IMR-90 (cell line): Measurements from ENCODE around the gene DDX24. TPM values are rescaled to one million over a fixed set of nuclear protein-coding genes. Genes with fewer than 3 reads are reported as not detected.

Experiments
- ATAC-seq: fragments of 200-7000 bp; cut with Tn5 transposase; 2 replicates; pipeline ENCODE4 v1.9.1; 2020; ENCODE audit warnings: low read depth, mild to moderate bottlenecking, moderate library complexity
- BruUV-seq: library from RNA; stranded (reverse); fragments of 400-500 nt; replicated peaks from 2 replicates; lab custom pipeline; 2021; lab: Mats Ljungman, UMichigan
- CTCF ChIA-PET: fragments of 300-600 bp; formaldehyde crosslinking; extraction: SDS; loops from one replicate; lab custom pipeline; 2021; ENCODE audit warnings: antibody characterized with exemption; lab: Yijun Ruan, JAX
- POLR2A ChIA-PET: fragments of 300-600 bp; sonication (Branson Sonifier 250); formaldehyde crosslinking; loops from one replicate; lab custom pipeline; 2022; ENCODE audit warnings: antibody characterized with exemption; ENCODE audit not compliant: unreplicated experiment; lab: Charles Lee
- DNase-seq: peaks from one replicate; pipeline ENCODE4 v3.0.0; 2013
- H2AFZ ChIP-seq: replicated peaks from 2 replicates; pipeline ENCODE3; 2013; ENCODE audit warnings: low read length, mild to moderate bottlenecking; ENCODE audit not compliant: poor library complexity
- H2AK5ac ChIP-seq: 2 replicates; pipeline ENCODE4 v1.6.1; 2013; ENCODE audit warnings: low read depth, low read length, inconsistent platforms
- H2AK9ac ChIP-seq: replicated peaks from 2 replicates; pipeline ENCODE3; 2013; ENCODE audit warnings: mild to moderate bottlenecking, low read depth, low read length, moderate library complexity; ENCODE audit not compliant: poor library complexity
- H2BK120ac ChIP-seq: 2 replicates; pipeline ENCODE4 v1.6.1; 2013; ENCODE audit warnings: low read depth, low read length, inconsistent platforms
- H2BK15ac ChIP-seq: 3 replicates; pipeline ENCODE4 v1.6.1; 2013; ENCODE audit warnings: low read depth, low read length, inconsistent platforms
- H2BK20ac ChIP-seq: 2 replicates; pipeline ENCODE4 v1.6.1; 2013; ENCODE audit warnings: low read depth, mild to moderate bottlenecking, inconsistent platforms, low read length, moderate library complexity
- H2BK5ac ChIP-seq: 2 replicates; pipeline ENCODE4 v1.6.1; 2013; ENCODE audit warnings: mild to moderate bottlenecking, low read depth, low read length, inconsistent platforms; ENCODE audit not compliant: poor library complexity, severe bottlenecking
- H3K14ac ChIP-seq: replicated peaks from 2 replicates; pipeline ENCODE4 v1.6.1; 2013; ENCODE audit warnings: low read depth, low read length, inconsistent platforms
- H3K18ac ChIP-seq: 2 replicates; pipeline ENCODE4 v1.6.1; 2013; ENCODE audit warnings: low read depth, low read length, control low read depth
- H3K23ac ChIP-seq: 2 replicates; pipeline ENCODE4 v1.6.1; 2013; ENCODE audit warnings: low read depth, low read length, inconsistent platforms
- H3K27ac ChIP-seq: 2 replicates; pipeline ENCODE4 v1.5.1; 2013; ENCODE audit warnings: mild to moderate bottlenecking, control low read depth, low read length; ENCODE audit not compliant: insufficient read depth
- H3K27me3 ChIP-seq: 2 replicates; pipeline ENCODE4 v1.6.1; 2013; ENCODE audit warnings: low read length; ENCODE audit not compliant: control insufficient read depth, insufficient read depth
- H3K36me3 ChIP-seq: 2 replicates; pipeline ENCODE4 v1.6.1; 2013; ENCODE audit warnings: low read length, mixed read lengths; ENCODE audit not compliant: control insufficient read depth, insufficient read depth
- H3K4ac ChIP-seq: 2 replicates; pipeline ENCODE4 v1.6.1; 2013; ENCODE audit warnings: low read depth, low read length, inconsistent platforms
- H3K4me1 ChIP-seq: 2 replicates; pipeline ENCODE4 v1.6.1; 2013; ENCODE audit warnings: low read length, mixed read lengths; ENCODE audit not compliant: control insufficient read depth, insufficient read depth
- H3K4me2 ChIP-seq: 2 replicates; pipeline ENCODE4 v1.6.1; 2013; ENCODE audit warnings: low read depth, mild to moderate bottlenecking, control low read depth, low read length, moderate library complexity
- H3K4me3 ChIP-seq: 2 replicates; pipeline ENCODE4 v1.5.1; 2013; ENCODE audit warnings: low read depth, mild to moderate bottlenecking, control low read depth, low read length, moderate library complexity; ENCODE audit not compliant: insufficient read depth
- H3K56ac ChIP-seq: 2 replicates; pipeline ENCODE4 v1.6.1; 2013; ENCODE audit warnings: low read length, inconsistent platforms; ENCODE audit not compliant: insufficient read depth; ENCODE audit errors: extremely low read depth
- H3K79me1 ChIP-seq, 2 experiments: 2 replicates each; pipeline ENCODE4 v1.6.1; 2013; ENCODE audit warnings: low read length in 2 of 2, inconsistent platforms in 1 of 2, low read depth in 1 of 2
- H3K9ac ChIP-seq: 2 replicates; pipeline ENCODE4 v1.6.1; 2013; ENCODE audit warnings: low read depth, low read length, control low read depth
- H3K9me1 ChIP-seq: 2 replicates; pipeline ENCODE4 v1.6.1; 2013; ENCODE audit warnings: low read length, inconsistent platforms; ENCODE audit not compliant: insufficient read depth
- H3K9me3 ChIP-seq: 2 replicates; pipeline ENCODE4 v1.6.1; 2013; ENCODE audit warnings: low read length; ENCODE audit not compliant: control insufficient read depth, insufficient read depth
- H4K20me1 ChIP-seq: 2 replicates; pipeline ENCODE4 v1.6.1; 2013; ENCODE audit warnings: low read length, inconsistent platforms; ENCODE audit not compliant: insufficient read depth
- H4K5ac ChIP-seq: 2 replicates; pipeline ENCODE4 v1.6.1; 2013; ENCODE audit warnings: mild to moderate bottlenecking, low read depth, low read length, control low read depth
- H4K8ac ChIP-seq, 2 experiments: 2 replicates each; pipeline ENCODE4 v1.6.1; 2013; ENCODE audit warnings: low read depth in 2 of 2, low read length in 2 of 2, control low read depth in 1 of 2, inconsistent platforms in 1 of 2
- H4K91ac ChIP-seq: 2 replicates; pipeline ENCODE4 v1.6.1; 2013; ENCODE audit warnings: low read depth, low read length, inconsistent platforms; ENCODE audit not compliant: insufficient read depth
- BHLHE40 ChIP-seq: fragments of 150-350 bp; IDR thresholded peaks from 2 replicates; pipeline ENCODE4 v1.6.1; 2016; ENCODE audit warnings: mild to moderate bottlenecking, low read depth, low read length
- ELK1 ChIP-seq: fragments of 150-350 bp; IDR thresholded peaks from 2 replicates; pipeline ENCODE4 v1.6.1; 2016; ENCODE audit warnings: low read depth, mild to moderate bottlenecking, low read length, moderate library complexity, borderline replicate concordance
- MAFK ChIP-seq: IDR thresholded peaks from 2 replicates; pipeline ENCODE4 v1.6.1; 2012; ENCODE audit warnings: low read depth, low read length, improper control_type of control experiment
- MXI1 ChIP-seq: IDR thresholded peaks from 2 replicates; pipeline ENCODE4 v1.6.1; 2012; ENCODE audit warnings: low read depth, mild to moderate bottlenecking, low read length, moderate library complexity, borderline replicate concordance
- POLR2A ChIP-seq: IDR thresholded peaks from 2 replicates; pipeline ENCODE4 v1.6.1; 2012; ENCODE audit warnings: mild to moderate bottlenecking, low read depth, low read length
- RAD21 ChIP-seq: IDR thresholded peaks from 2 replicates; pipeline ENCODE4 v1.6.1; 2012; ENCODE audit warnings: low read length, improper control_type of control experiment
- SMC3 ChIP-seq: fragments of 150-350 bp; IDR thresholded peaks from 2 replicates; pipeline ENCODE4 v1.6.1; 2016; ENCODE audit warnings: low read depth, mild to moderate bottlenecking, antibody characterized with exemption, low read length, moderate library complexity
- USF2 ChIP-seq: fragments of 150-350 bp; IDR thresholded peaks from 2 replicates; pipeline ENCODE4 v1.6.1; 2017; ENCODE audit warnings: mild to moderate bottlenecking, antibody characterized with exemption, low read length, low read depth
- WGBS, 2 experiments: methylation state at CpG; one replicate each; pipeline versions ENCODE4 v1.1.5 to v1.1.7; 2013; ENCODE audit warnings: missing lambda C conversion rate in 2 of 2; ENCODE audit not compliant: insufficient read length in 1 of 2; ENCODE audit errors: extremely low coverage in 2 of 2; 5-methylcytosine and 5-hydroxymethylcytosine counted together
- dilution Hi-C: fragments of 300-500 bp; cut with HindIII; formaldehyde crosslinking; loops from one replicate; pipeline ENCODE4 v1.14.3; 2018; ENCODE audit warnings: low sequenced_read_pairs; ENCODE audit not compliant: unreplicated experiment
- in situ Hi-C: fragments of 300-500 bp; cut with MboI; formaldehyde crosslinking; loops from 3 replicates; pipeline ENCODE4 v1.14.3; 2019; ENCODE audit warnings: low sequenced_read_pairs, inconsistent platforms, mixed read lengths
- intact Hi-C: fragments of 100-400 bp; cut with micrococcal nuclease; formaldehyde crosslinking; loops from 2 replicates; pipeline ENCODE4 v1.10.0; 2022
- polyA plus RNA-seq, 3 experiments: library from polyadenylated mRNA; depleted of rRNA; stranded (reverse); fragments of >200 nt; gene quantifications; 2 replicates each; pipeline ENCODE4 v1.2.3, GENCODE V29; 2012; ENCODE audit warnings: low replicate concordance in 1 of 3
- total RNA-seq: library from RNA; depleted of rRNA; stranded (reverse); fragments of >200 nt; gene quantifications from 2 replicates; pipeline ENCODE4 v1.2.3, GENCODE V29; 2012

DDX24 gene
- total and polyA plus RNA-seq, 2 of the 4 experiments (the other 2 are of a cell fraction) = 134 to 155 TPM

GRCh38 chr14:94000267-94000666 lies 80.7 kb downstream of the DDX24 start:
- Histone ChIP-seq H3K4me2 (no peak overlapping the region), H4K20me1 (no peaks in the 10 kb centered on the region), H3K18ac (no peak overlapping the region), H2BK15ac (no peak overlapping the region), H3K27ac (no peak overlapping the region), H4K8ac (no peak overlapping the region), H3K9me1 (no peaks in the 10 kb centered on the region; the same call in 1 of the 2 replicates), H3K4me1 (peaks cover 5% of the 10 kb centered on the region; the same call in 1 of the 2 replicates), H3K27me3 (peaks cover 25% of the 10 kb centered on the region), H2BK5ac (no peak overlapping the region), H2AK5ac (no peak overlapping the region), H4K91ac (no peak overlapping the region), H3K9ac (no peak overlapping the region), H4K5ac (no peak overlapping the region), H3K14ac (no peak overlapping the region), H3K23ac (no peak overlapping the region), H3K4me3 (no peak overlapping the region), H3K36me3 (no peaks in the 10 kb centered on the region), H3K9me3 (no peaks in the 10 kb centered on the region), H2BK120ac (no peak overlapping the region), H2BK20ac (no peak overlapping the region), H2AFZ (no peak overlapping the region), H3K4ac (no peak overlapping the region), H3K79me1 (no peaks in the 10 kb centered on the region), H3K56ac (no peak overlapping the region), H2AK9ac (no peak overlapping the region)
- TF ChIP-seq ELK1 (no peak), SMC3 (no peak), MXI1 (no peak), BHLHE40 (no peak), POLR2A (no peak), MAFK (no peak), RAD21 (no peak), USF2 (no peak)
- dilution Hi-C loops (no loop called here), intact Hi-C loops (loop anchor here (5.0 kb wide), 1 partner anchor 43 kb away; no protein-coding TSS in a partner anchor), in situ Hi-C loops (loop anchor here (5.0 kb wide), 1 partner anchor 58 kb away; no protein-coding TSS in a partner anchor)
- POLR2A ChIA-PET = no interaction called here
- DNase-seq (no peak), ATAC-seq (no peak)
- no TSS peak for BruUV-seq
- WGBS, 2 experiments = 72% methylated on average over 2 of the region's 6 CpGs; no CpG with 5 or more reads in 1 of the 2 experiments
- CTCF ChIA-PET = interaction anchor here (1.2 to 5.3 kb wide), 3 partner anchors 16 to 60 kb away, joined by 5 to 50 read pairs (median 8); no protein-coding TSS in a partner anchor
